PC-3 (cell line): ENCODE data around the gene CHAD. TPM values are rescaled to one million over a fixed set of nuclear protein-coding genes. Genes with fewer than 3 reads are reported as not detected.

Experiments used
- ATAC-seq: fragments of 200-7000 bp; cut with Tn5 transposase; 2 replicates; pipeline ENCODE4 v1.9.1; 2020; ENCODE audit warnings: mild to moderate bottlenecking, moderate library complexity
- BruUV-seq: library from RNA; stranded (reverse); fragments of 400-500 nt; replicated peaks from 2 replicates; lab custom pipeline; 2021; lab: Mats Ljungman, UMichigan
- CTCF ChIA-PET: fragments of 300-600 bp; sonication (Branson Sonifier 250); formaldehyde crosslinking; loops from one replicate; lab custom pipeline; 2022; ENCODE audit warnings: antibody characterized with exemption; lab: Charles Lee
- POLR2A ChIA-PET: fragments of 300-600 bp; sonication (Branson Sonifier 250); formaldehyde crosslinking; loops from one replicate; lab custom pipeline; 2022; ENCODE audit warnings: antibody characterized with exemption; ENCODE audit not compliant: unreplicated experiment; lab: Charles Lee
- DNase-seq: peaks from one replicate; pipeline ENCODE4 v3.0.0-alpha.2; 2015
- H2AFZ ChIP-seq: fragments of 300-600 bp; sonication (generic); 2 replicates; pipeline ENCODE4 v1.6.0; 2016; ENCODE audit warnings: antibody characterized with exemption, low read length
- H3F3A ChIP-seq: fragments of 300-600 bp; sonication (generic); one replicate; pipeline ENCODE4 v1.6.0; 2017; ENCODE audit warnings: antibody characterized with exemption, low read length, control low read depth, mild to moderate bottlenecking; ENCODE audit not compliant: unreplicated experiment
- H3K27ac ChIP-seq: fragments of 300-600 bp; sonication (generic); 2 replicates; pipeline ENCODE4 v1.5.1; 2016; ENCODE audit warnings: mild to moderate bottlenecking, low read length
- H3K27me3 ChIP-seq: fragments of 300-600 bp; sonication (generic); 2 replicates; pipeline ENCODE4 v1.6.1; 2016; ENCODE audit warnings: low read length, mixed read lengths
- H3K36me3 ChIP-seq: fragments of 300-600 bp; sonication (generic); 2 replicates; pipeline ENCODE4 v1.6.1; 2016; ENCODE audit warnings: low read depth, mixed run types, low read length, mixed read lengths
- H3K4me1 ChIP-seq: fragments of 300-600 bp; sonication (generic); 2 replicates; pipeline ENCODE4 v1.5.1; 2016; ENCODE audit warnings: low read length; ENCODE audit not compliant: insufficient read depth
- H3K4me2 ChIP-seq: fragments of 300-600 bp; sonication (generic); 2 replicates; pipeline ENCODE4 v1.6.0; 2016; ENCODE audit warnings: low read length
- H3K4me3 ChIP-seq: fragments of 300-600 bp; sonication (generic); 2 replicates; pipeline ENCODE4 v1.5.1; 2016; ENCODE audit warnings: mild to moderate bottlenecking, low read length, mixed read lengths
- H3K79me2 ChIP-seq: fragments of 300-600 bp; sonication (generic); 2 replicates; pipeline ENCODE4 v1.6.1; 2017; ENCODE audit warnings: low read length, mixed read lengths
- H3K9ac ChIP-seq: fragments of 300-600 bp; sonication (generic); 2 replicates; pipeline ENCODE4 v1.6.0; 2016; ENCODE audit warnings: mild to moderate bottlenecking, low read length
- H3K9me2 ChIP-seq: fragments of 300-600 bp; sonication (generic); replicated peaks from 2 replicates; pipeline ENCODE4 v1.6.1; 2016; ENCODE audit warnings: mixed run types, low read length, mixed read lengths
- H3K9me3 ChIP-seq: fragments of 300-600 bp; sonication (generic); 2 replicates; pipeline ENCODE4 v1.6.1; 2016; ENCODE audit warnings: low read length, mixed read lengths
- H4K20me1 ChIP-seq: fragments of 300-600 bp; sonication (generic); 2 replicates; pipeline ENCODE4 v1.6.1; 2016; ENCODE audit warnings: low read length, mixed read lengths
- EZH2 ChIP-seq: fragments of 300-600 bp; sonication (generic); IDR thresholded peaks from one replicate; pipeline ENCODE4 v1.6.1; 2017; ENCODE audit warnings: antibody characterized with exemption, mild to moderate bottlenecking, low read length; ENCODE audit not compliant: unreplicated experiment
- EZH2phosphoT487 ChIP-seq: fragments of 300-600 bp; sonication (generic); IDR thresholded peaks from 2 replicates; pipeline ENCODE4 v1.6.1; 2018; ENCODE audit warnings: mild to moderate bottlenecking, antibody characterized with exemption, low read length, borderline replicate concordance
- intact Hi-C: fragments of 100-400 bp; cut with micrococcal nuclease; formaldehyde crosslinking; loops from 2 replicates; pipeline ENCODE4 v1.9.0; 2023
- total RNA-seq: library from RNA; depleted of rRNA; stranded (reverse); fragments of >200 nt; gene quantifications from 2 replicates; pipeline ENCODE4 v1.2.3, GENCODE V29; 2014
- TF ChIP-seq, protein P1 (sequence below): fragments of 300-600 bp; sonication (generic); conservative IDR thresholded peaks from 2 replicates; pipeline ENCODE4 v1.5.1; 2017; ENCODE audit warnings: antibody characterized with exemption, low read depth, mild to moderate bottlenecking, low read length

CHAD gene
- total RNA-seq, 1 experiment from 2014 or later: not detected

DNA sequence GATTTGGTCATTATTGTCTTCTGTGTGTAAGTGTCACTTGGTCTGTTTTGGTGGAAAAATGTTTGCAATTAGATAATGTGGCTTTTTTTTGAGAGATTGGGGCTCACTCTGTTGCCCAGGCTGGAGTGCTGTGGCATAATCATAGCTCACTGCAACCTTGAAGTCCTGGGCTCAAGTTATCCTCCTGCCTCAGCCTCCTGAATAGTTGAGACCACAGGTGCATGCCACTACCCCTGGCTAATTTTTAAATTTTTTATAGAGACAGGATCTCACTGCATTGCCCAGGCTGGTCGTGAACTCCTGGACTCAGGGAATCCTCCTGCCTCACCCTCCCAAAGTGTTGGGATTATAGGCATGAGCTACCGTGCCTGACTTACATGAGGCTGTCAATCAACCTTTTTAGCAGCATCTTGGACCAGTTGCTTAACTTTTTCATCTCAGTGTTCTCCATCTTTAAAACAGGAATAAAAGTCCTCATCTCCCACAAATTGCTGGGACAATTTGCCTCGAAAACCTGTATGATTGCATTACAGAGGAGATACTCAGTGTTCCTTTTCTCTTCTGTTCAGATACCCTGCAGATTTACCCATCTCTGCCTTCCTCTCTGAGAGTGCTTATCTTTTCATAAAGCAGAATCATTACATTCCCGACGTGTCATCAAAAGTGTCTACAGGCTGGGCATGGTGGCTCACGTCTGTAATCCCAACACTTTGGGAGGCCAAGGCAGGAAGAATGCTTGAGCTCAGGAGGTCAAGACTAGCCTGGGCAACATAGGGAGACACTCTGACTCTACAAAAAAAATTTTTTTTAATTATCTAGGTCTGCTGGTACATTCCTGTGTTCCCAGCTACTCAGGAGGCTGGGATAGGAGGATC is 23.6 kb downstream of the CHAD start:
- no peak overlapping the region for H3K4me3 ChIP-seq
- H3K9me2 ChIP-seq: no peaks in the 10 kb centered on the region
- no peaks in the 10 kb centered on the region for H3F3A ChIP-seq
- ATAC-seq: no peak
- peaks cover 26% of the 10 kb centered on the region for H3K4me1 ChIP-seq
- intact Hi-C loops: no loop called here
- no peak for TF ChIP-seq EZH2
- TF ChIP-seq, protein P1, sequence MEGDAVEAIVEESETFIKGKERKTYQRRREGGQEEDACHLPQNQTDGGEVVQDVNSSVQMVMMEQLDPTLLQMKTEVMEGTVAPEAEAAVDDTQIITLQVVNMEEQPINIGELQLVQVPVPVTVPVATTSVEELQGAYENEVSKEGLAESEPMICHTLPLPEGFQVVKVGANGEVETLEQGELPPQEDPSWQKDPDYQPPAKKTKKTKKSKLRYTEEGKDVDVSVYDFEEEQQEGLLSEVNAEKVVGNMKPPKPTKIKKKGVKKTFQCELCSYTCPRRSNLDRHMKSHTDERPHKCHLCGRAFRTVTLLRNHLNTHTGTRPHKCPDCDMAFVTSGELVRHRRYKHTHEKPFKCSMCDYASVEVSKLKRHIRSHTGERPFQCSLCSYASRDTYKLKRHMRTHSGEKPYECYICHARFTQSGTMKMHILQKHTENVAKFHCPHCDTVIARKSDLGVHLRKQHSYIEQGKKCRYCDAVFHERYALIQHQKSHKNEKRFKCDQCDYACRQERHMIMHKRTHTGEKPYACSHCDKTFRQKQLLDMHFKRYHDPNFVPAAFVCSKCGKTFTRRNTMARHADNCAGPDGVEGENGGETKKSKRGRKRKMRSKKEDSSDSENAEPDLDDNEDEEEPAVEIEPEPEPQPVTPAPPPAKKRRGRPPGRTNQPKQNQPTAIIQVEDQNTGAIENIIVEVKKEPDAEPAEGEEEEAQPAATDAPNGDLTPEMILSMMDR: no peak
- DNase-seq: no peak
- no peaks in the 10 kb centered on the region for H4K20me1 ChIP-seq
- H3K36me3 ChIP-seq: no peaks in the 10 kb centered on the region
- BruUV-seq: no TSS peak
- no peak overlapping the region for H3K4me2 ChIP-seq
- H3K79me2 ChIP-seq: 0 out of 2 replicates have a peak, but pooled peaks cover 4% of the 10 kb centered on the region
- POLR2A ChIA-PET: no interaction called here
- H3K9me3 ChIP-seq: no peaks in the 10 kb centered on the region
- H2AFZ ChIP-seq: no peak overlapping the region
- H3K27ac ChIP-seq: no peak overlapping the region
- CTCF ChIA-PET: no interaction called here
- no peaks in the 10 kb centered on the region for H3K27me3 ChIP-seq
- H3K9ac ChIP-seq: no peak overlapping the region

DNA sequence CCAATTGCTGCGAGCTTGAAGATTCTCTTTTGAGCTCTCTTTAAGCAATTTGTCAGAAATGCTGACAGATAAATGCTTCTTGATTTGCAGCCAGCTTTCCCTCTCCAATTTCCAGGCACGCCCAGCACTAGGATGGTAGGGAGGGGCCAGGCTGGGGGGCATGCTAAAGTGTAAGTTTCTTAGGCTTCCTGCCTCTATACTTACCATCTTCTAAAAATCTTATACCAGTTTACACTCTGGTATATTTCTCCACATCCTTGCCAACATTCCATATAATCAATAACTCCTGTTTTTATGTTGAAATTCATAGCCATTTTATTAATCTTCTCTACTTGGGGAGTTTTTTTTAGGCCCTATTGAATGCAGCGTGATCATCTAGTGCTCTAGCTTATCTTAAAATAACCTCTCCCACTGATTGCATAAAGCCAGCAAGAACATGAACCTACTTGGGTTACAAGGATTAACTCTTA is 25.1 kb downstream of the CHAD start:
- POLR2A ChIA-PET: interaction anchor here (0.5 kb wide), 1 partner anchor 83 kb away, joined by 22 read pairs; no protein-coding TSS in a partner anchor
- no peaks in the 10 kb centered on the region for H3K9me2 ChIP-seq
- TF ChIP-seq EZH2phosphoT487 (no peak), EZH2 (no peak)
- no TSS peak for BruUV-seq
- no peak overlapping the region for H3K27ac ChIP-seq
- ATAC-seq (peak; percentile 52), DNase-seq (no peak)
- no peaks in the 10 kb centered on the region for H3K27me3 ChIP-seq
- no peaks in the 10 kb centered on the region for H4K20me1 ChIP-seq
- H3K4me1 ChIP-seq: peaks cover 29% of the 10 kb centered on the region
- H3K79me2 ChIP-seq: 0 out of 2 replicates have a peak, but pooled peaks cover 4% of the 10 kb centered on the region
- intact Hi-C loops: no loop called here
- no peaks in the 10 kb centered on the region for H3K9me3 ChIP-seq
- peak overlapping the region; percentile 2; the same call in 1 of the 2 replicates for H3K4me3 ChIP-seq
- peak overlapping the region; percentile 71 for H3K4me2 ChIP-seq
- CTCF ChIA-PET: interaction anchor here (0.6 to 1.1 kb wide), 3 partner anchors 17 to 349 kb away, joined by 3 to 18 read pairs (median 4); no protein-coding TSS in a partner anchor
- no peak overlapping the region for H3K9ac ChIP-seq
- H2AFZ ChIP-seq: no peak overlapping the region
- no peaks in the 10 kb centered on the region for H3K36me3 ChIP-seq
- H3F3A ChIP-seq: no peaks in the 10 kb centered on the region

DNA sequence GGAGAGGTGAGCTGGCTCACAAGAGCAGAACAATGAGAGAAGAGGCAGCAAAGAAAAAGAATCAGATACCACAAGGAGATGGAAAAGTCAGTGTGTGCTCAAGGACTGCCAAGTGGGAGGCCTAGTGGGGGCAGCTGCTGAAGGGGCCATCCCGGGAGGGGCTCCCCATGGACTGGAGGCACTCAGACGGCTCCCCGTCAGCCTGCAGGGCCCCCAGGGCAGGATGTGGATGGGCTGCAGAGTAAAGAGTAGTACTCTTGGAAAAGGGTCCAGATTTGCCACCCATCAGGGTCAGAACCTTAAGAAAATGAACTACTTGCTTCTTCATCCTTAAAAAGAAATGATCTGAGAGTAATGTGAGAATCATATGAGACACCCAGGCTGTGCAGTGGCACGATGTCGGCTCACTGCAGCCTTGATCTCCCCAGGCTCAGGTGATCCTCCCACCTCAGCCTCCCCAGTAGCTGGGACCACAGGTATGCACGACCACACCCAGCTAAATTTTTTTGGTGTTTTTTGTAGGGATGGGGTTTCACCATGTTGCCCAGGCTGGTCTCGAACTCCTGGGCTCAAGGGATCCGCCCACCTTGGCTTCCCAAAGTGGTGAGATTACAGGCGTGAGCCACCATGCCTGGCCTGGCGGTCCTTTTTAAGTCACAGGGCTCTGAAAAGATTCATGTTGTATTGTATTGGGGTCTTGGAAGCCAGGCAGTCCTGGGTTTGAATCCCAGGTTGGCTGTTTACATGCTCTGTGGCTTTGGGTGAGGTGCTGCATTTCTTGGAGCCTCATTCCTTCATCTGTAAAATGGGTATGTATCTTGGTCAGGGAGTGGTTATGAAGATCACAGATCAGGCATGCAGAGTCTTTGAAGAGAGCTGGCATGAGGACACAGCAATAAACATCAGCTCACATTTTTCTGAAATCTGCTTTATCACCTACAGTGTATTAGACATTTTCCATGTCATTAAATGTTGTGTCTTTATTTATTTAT is 27.5 kb downstream of the CHAD start:
- ATAC-seq: no peak
- ChIA-PET POLR2A (no interaction called here), CTCF (interaction anchor here (1.0 kb wide), 1 partner anchor 44 kb away, joined by 4 read pairs; the partner anchor contains the start of gene LRRC59)
- Histone ChIP-seq H3K27me3 (no peaks in the 10 kb centered on the region), H3K4me3 (no peak overlapping the region), H3K9me3 (no peaks in the 10 kb centered on the region), H3K36me3 (peaks cover 3% of the 10 kb centered on the region; the same call in 1 of the 2 replicates), H3K79me2 (0 out of 2 replicates have a peak, but pooled peaks cover 4% of the 10 kb centered on the region), H4K20me1 (no peaks in the 10 kb centered on the region), H3F3A (no peaks in the 10 kb centered on the region), H3K4me2 (no peak overlapping the region), H2AFZ (no peak overlapping the region), H3K27ac (no peak overlapping the region), H3K9ac (no peak overlapping the region), H3K9me2 (no peaks in the 10 kb centered on the region), H3K4me1 (peaks cover 29% of the 10 kb centered on the region)
- intact Hi-C loops: no loop called here
- no TSS peak for BruUV-seq
- TF ChIP-seq EZH2phosphoT487 (no peak), EZH2 (no peak)
- TF ChIP-seq, protein P1: no peak
- DNase-seq: no peak
